ENCODE results near the gene FOXP1. TPM values are rescaled to one million over a fixed set of nuclear protein-coding genes. Genes with fewer than 3 reads are reported as not detected.

FOXP1 gene
- total and polyA plus RNA-seq, 2 of the 13 experiments (the other 11 are each of a cell fraction or from before 2014, with no cell fraction given): 40.4 to 59.0 TPM

- TF ChIP-seq MNT (IDR thresholded peaks at IDR 0.05): no peak
- TF ChIP-seq TAF1 (CRISPR knock-in tag; IDR thresholded peaks at IDR 0.05): no peak
- no peak for TF ChIP-seq KLF6 (CRISPR knock-in tag; IDR thresholded peaks at IDR 0.05)
- no peak for TF ChIP-seq ZNF597 (CRISPR knock-in tag; IDR thresholded peaks at IDR 0.05)
- peak; percentile 57 for TF ChIP-seq ARID5B (CRISPR knock-in tag; IDR thresholded peaks at IDR 0.05)
- no peak for TF ChIP-seq SETDB1 (CRISPR knock-in tag; IDR thresholded peaks at IDR 0.05; ENCODE audit: borderline replicate concordance)
- TF ChIP-seq ZNF232 (CRISPR knock-in tag; IDR thresholded peaks at IDR 0.05; ENCODE audit: borderline replicate concordance): no peak
- no peak for TF ChIP-seq HDAC6 (IDR thresholded peaks at IDR 0.05; ENCODE audit: low read depth, low read length)
- TF ChIP-seq STAT6 (CRISPR knock-in tag; IDR thresholded peaks at IDR 0.05; ENCODE audit: borderline replicate concordance): no peak
- no peak for TF ChIP-seq SMARCE1 (IDR thresholded peaks at IDR 0.05; ENCODE audit: borderline replicate concordance)
- TF ChIP-seq SALL1 (CRISPR knock-in tag; IDR thresholded peaks at IDR 0.05): no peak
- TF ChIP-seq MED1 (CRISPR knock-in tag; IDR thresholded peaks at IDR 0.05): peak; percentile 56
- TF ChIP-seq ZNF724P (CRISPR knock-in tag; IDR thresholded peaks at IDR 0.05; ENCODE audit: borderline replicate concordance): no peak
- no peak for TF ChIP-seq TIGD3 (CRISPR knock-in tag; IDR thresholded peaks at IDR 0.05; ENCODE audit: borderline replicate concordance)
- peak; percentile 58; the same call in 1 of the 2 replicates for TF ChIP-seq RARA (CRISPR knock-in tag; IDR thresholded peaks at IDR 0.05)
Measured at GRCh38 chr3:71076361-71077002, 507.0 kb downstream of the FOXP1 start (continued).
